ENCODE data around the gene SPO11. TPM values are rescaled to one million over a fixed set of nuclear protein-coding genes. Genes with fewer than 3 reads are reported as not detected.

SPO11 gene, protein sequence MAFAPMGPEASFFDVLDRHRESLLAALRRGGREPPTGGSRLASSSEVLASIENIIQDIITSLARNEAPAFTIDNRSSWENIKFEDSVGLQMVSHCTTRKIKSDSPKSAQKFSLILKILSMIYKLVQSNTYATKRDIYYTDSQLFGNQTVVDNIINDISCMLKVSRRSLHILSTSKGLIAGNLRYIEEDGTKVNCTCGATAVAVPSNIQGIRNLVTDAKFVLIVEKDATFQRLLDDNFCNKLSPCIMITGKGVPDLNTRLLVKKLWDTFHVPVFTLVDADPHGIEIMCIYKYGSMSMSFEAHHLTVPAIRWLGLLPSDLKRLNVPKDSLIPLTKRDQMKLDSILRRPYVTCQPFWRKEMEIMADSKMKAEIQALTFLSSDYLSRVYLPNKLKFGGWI
- not detected in 5 replicates for total RNA-seq (2022; extraction: Qiagen RNA extraction)

DNA sequence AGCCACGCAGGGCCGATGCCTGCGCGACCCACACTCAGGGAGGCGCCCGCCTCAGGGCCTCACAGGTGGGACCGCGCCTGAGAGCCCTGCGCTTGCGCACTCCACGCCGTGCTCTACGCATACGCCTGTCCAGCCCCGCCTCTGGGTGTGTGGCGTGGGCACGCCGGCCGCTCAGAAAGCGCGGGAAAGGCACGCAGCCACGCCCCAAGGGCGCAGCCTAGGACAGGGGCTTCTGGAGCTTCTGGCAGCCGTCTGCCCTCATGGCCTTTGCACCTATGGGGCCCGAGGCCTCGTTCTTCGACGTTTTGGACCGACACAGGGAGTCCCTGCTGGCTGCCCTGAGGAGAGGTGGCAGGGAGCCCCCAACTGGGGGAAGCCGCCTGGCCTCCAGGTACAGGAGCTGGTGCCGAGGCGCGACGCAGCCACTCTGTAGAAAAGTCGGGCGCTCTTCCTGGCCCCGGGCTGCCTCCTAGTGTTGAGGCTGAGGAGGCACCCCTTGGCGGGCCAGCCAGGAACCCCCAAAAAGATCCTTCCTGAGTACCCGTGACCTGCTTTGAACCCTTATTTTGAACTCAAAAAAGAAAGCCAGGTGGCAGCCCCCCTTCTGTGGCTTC lies at the start of gene SPO11:
TSS of gene SPO11 (plus strand) at position 196 of the 614 bp plus-strand sequence. CDS start at position 261, 65 bp downstream.

DNA sequence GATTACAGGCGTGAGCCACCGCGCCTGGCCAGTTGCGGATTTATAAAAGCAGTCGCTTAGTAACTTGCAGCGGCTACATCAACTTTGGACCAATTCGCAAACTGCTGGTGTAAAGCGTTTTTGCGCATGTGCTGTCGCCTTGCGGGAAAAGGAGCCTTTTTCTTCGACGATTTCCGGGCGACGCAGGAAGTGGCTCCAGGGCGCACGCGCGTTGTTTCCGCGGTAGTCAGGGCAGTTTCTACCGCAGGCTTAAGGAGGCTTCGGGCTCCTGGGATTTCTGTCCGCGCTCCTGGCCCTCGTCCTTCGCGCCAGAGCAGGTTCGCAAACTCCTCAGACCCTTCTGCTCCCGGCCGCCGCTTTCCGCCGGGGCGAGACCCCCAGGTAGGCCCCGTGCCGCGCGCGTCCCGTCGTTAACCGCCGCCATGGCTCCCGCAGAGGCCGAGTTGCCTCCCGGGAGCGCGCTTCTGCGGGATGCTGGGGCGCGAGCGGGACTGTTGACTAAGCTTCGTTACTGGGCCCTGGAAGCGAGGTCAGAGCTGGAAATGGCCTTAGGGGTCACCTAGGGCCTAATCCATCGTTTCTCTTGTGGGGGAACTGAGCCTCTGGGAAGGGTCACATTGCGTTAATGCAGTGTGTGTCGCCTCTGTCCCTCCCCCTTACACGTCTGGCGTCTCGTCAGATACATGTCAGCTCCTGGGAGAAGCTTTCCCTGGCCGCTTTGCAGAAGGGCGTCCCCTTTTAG lies 21.6 kb downstream of the SPO11 start, which contains the start of gene RAE1:
TSS of gene RAE1 (plus strand) at position 214 of the 742 bp plus-strand sequence. CDS start 2,784 bp downstream, outside the sequence.

DNA sequence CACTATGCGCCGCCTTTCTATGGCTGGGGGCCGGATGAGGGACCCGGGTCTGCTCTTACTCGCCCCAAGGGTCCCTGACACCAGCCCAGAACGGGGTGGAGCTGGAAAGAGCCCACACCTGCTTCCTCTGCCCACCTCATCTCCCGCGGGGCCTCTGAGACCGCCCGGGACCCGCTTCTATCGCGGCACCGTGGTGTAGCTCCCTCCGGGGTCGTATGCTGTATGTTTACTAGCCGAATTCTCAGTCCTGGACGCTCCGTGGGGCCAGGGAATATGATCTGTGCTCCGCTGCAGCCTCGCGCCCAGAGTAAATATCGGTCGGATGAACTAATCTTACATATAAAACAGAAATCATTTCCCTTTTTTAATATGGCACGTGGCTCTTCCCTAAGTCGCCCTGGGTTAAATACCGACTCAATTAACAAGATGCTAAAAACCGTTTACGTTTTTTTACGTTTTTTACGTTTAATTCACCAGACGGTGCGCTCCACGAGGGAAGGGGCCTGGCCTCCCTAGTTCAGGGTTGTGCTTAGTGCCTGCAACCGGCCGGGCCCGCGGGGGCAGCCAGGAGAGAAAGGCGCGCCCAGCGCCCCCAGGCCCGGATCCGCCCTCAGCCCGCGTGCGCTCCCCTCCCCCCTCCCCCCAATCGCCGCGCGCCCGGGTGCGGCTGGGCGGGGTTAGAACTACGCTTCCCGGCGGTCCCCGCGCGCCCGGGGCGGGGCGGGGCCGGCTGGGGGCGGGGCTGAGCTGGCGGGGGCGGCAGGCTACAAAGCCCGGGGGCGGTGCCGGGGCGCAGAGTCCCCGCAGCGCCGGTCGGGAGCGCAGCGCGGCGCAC lies 61.2 kb downstream of the SPO11 start, which contains the start of gene RBM38:
TSS of gene RBM38 (plus strand) at position 793 of the 835 bp plus-strand sequence. CDS start 186 bp downstream, outside the sequence.

Other genes with a start within 250 kb of the SPO11 start
- gene BMP7, start 63.2 kb upstream of the SPO11 start, total RNA-seq (2022; extraction: Qiagen RNA extraction) = 0.38 to 1.1 TPM (median 0.53 TPM) in 5 replicates
- gene RAE1, start 21.5 kb downstream of the SPO11 start, total RNA-seq (2022; extraction: Qiagen RNA extraction) = 58.4 to 70.0 TPM (median 60.4 TPM) in 5 replicates
- 26.3 to 34.8 TPM (median 34.4 TPM) in 5 replicates for gene RBM38, start 61.6 kb downstream of the SPO11 start, total RNA-seq (2022; extraction: Qiagen RNA extraction)
- gene CTCFL, start 195.3 kb downstream of the SPO11 start, total RNA-seq (2022; extraction: Qiagen RNA extraction) = 0.02 TPM in 1 of 5 replicates, not detected in the others
- 0.03 to 0.17 TPM (median 0.06 TPM) in 5 replicates for gene PCK1, start 231.3 kb downstream of the SPO11 start, total RNA-seq (2022; extraction: Qiagen RNA extraction)